HepG2 (cell line): ENCODE results near the gene VEPH1. TPM values are rescaled to one million over a fixed set of nuclear protein-coding genes. Genes with fewer than 3 reads are reported as not detected.

Source experiments
- FOXO1 ChIP-seq: sonication (generic); formaldehyde crosslinking; IDR thresholded peaks from 2 replicates; pipeline ENCODE4 v1.4.0; 2020; ENCODE audit warnings: missing genetic modification reagents
- KDM2A ChIP-seq: sonication (generic); formaldehyde crosslinking; IDR thresholded peaks from 2 replicates; pipeline ENCODE4 v1.4.0; 2020; ENCODE audit warnings: low read depth, missing genetic modification reagents, borderline replicate concordance
- KLF16 ChIP-seq, 2 experiments: sonication (generic) in 1 of 2; formaldehyde crosslinking in 1 of 2; IDR thresholded peaks; 2 replicates each; pipeline versions ENCODE4 v1.6.1 to v1.8.0; 2016 to 2023; ENCODE audit warnings: missing genetic modification reagents in 2 of 2, missing compliant biosample characterization in 1 of 2
- MIXL1 ChIP-seq: IDR thresholded peaks from 2 replicates; pipeline ENCODE4 v1.6.1; 2016
- SKI ChIP-seq: fragments of 450-650 bp; IDR thresholded peaks from one replicate; pipeline ENCODE4 v1.6.1; 2018; ENCODE audit warnings: mild to moderate bottlenecking; ENCODE audit not compliant: partially characterized antibody
- SMC3 ChIP-seq: IDR thresholded peaks from 2 replicates; pipeline ENCODE4 v1.6.1; 2011; ENCODE audit warnings: low read length, improper control_type of control experiment
- SP4 ChIP-seq: sonication (generic); formaldehyde crosslinking; IDR thresholded peaks from 2 replicates; pipeline ENCODE4 v1.8.1; 2023; ENCODE audit warnings: mild to moderate bottlenecking, missing genetic modification reagents
- STAG1 ChIP-seq: sonication (generic); formaldehyde crosslinking; IDR thresholded peaks from 2 replicates; pipeline ENCODE4 v1.4.0; 2020; ENCODE audit warnings: missing genetic modification reagents
- TRIM24 ChIP-seq: sonication (generic); formaldehyde crosslinking; IDR thresholded peaks from 2 replicates; pipeline ENCODE4 v1.8.0; 2022; ENCODE audit warnings: mild to moderate bottlenecking, missing genetic modification reagents
- XRCC5 ChIP-seq: fragments of 200-400 bp; formaldehyde crosslinking; optimal IDR thresholded peaks from 2 replicates; pipeline ENCODE3; 2017; ENCODE audit warnings: mild to moderate bottlenecking, low read length
- ZNF547 ChIP-seq: sonication (generic); formaldehyde crosslinking; IDR thresholded peaks from 2 replicates; pipeline ENCODE4 v1.5.1; 2020; ENCODE audit warnings: mild to moderate bottlenecking, missing genetic modification reagents
- ZNF644 ChIP-seq: IDR thresholded peaks from 2 replicates; pipeline ENCODE4 v1.6.1; 2016; ENCODE audit warnings: low read depth
- ZNF850 ChIP-seq: sonication (generic); formaldehyde crosslinking; conservative IDR thresholded peaks from 2 replicates; pipeline ENCODE4 v1.9.0; 2021; ENCODE audit warnings: mild to moderate bottlenecking, missing genetic modification reagents
- polyA plus RNA-seq, 8 experiments: library from polyadenylated mRNA; depleted of rRNA in 3 of 8; stranded (reverse) in 7 of 8; unstranded in 1 of 8; fragments of >200 nt; fragmentation: Illumina TruSeq in 4 of 8; extraction: Trizol in 4 of 8; gene quantifications; 2 replicates each; pipeline versions ENCODE4 v1.2.1 to v1.2.3, GENCODE V29; 2011 to 2016; ENCODE audit warnings: low read depth in 4 of 8, missing spikeins in 1 of 8, mixed read lengths in 1 of 8; ENCODE audit not compliant: insufficient read depth in 1 of 8
- total RNA-seq, 5 experiments: library from RNA; depleted of rRNA; stranded (reverse); fragments of >200 nt; fragmentation: Illumina TruSeq; extraction: Trizol; gene quantifications; 2 replicates each; pipeline ENCODE4 v1.2.3, GENCODE V29; 2016; ENCODE audit warnings: low read depth in 1 of 5
- TF ChIP-seq, protein P1 (sequence below): IDR thresholded peaks from 2 replicates; pipeline ENCODE4 v1.6.1; 2016
- TF ChIP-seq, protein P2 (sequence below): sonication (generic); formaldehyde crosslinking; IDR thresholded peaks from 2 replicates; pipeline ENCODE4 v1.8.1; 2023; ENCODE audit warnings: mild to moderate bottlenecking, missing genetic modification reagents
- TF ChIP-seq, protein P3 (sequence below): sonication (generic); formaldehyde crosslinking; IDR thresholded peaks from 2 replicates; pipeline ENCODE4 v1.4.0; 2020; ENCODE audit warnings: missing genetic modification reagents
- TF ChIP-seq, protein P4 (sequence below): sonication (generic); formaldehyde crosslinking; IDR thresholded peaks from 2 replicates; pipeline ENCODE4 v1.5.0; 2020; ENCODE audit warnings: mild to moderate bottlenecking, missing genetic modification reagents, moderate library complexity
- TF ChIP-seq, protein P5 (sequence below): sonication (generic); formaldehyde crosslinking; IDR thresholded peaks from 2 replicates; pipeline ENCODE4 v1.4.0; 2020; ENCODE audit warnings: missing genetic modification reagents; ENCODE audit errors: not compliant biosample characterization
- TF ChIP-seq, protein P6 (sequence below): sonication (generic); formaldehyde crosslinking; IDR thresholded peaks from 2 replicates; pipeline ENCODE4 v1.4.0; 2020; ENCODE audit warnings: missing genetic modification reagents
- TF ChIP-seq, protein P7 (sequence below): sonication (generic); formaldehyde crosslinking; conservative IDR thresholded peaks from 2 replicates; pipeline ENCODE4 v1.8.0; 2022; ENCODE audit warnings: missing genetic modification reagents

The VEPH1 gene
- total and polyA plus RNA-seq, 2 of the 13 experiments (the other 11 are each of a cell fraction or from before 2014, with no cell fraction given) = not detected

DNA sequence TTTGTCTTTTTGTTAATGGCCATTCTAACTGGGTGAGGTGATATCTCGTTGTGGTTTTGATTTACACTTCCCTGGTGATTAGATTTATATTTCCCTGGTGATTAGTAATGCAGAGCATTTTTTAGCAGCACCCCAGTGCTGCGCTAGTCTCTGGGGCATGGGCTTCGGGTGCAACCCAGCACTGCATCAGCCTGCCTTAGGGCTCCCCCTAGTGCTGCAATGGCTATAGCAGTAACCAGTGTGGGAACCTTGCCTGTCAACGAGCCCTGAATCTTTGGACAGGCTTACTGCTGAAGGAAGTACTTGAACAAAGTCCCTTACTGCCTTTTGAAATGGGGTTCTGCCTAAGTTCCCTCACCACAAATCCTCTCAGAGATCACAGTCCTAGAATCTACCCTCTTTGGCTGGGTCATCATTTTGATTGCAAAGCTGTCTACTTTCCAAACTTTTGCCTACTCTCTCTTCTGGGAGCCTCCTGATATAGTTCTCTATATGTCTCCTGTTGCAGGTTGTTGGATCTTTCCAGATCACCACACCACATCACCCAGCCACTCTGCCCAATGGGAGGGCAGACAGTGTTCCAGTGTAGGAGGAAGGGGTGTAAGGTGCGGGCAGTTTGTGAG lies 264.0 kb downstream of the VEPH1 start (continued):
- TF ChIP-seq, protein P1, sequence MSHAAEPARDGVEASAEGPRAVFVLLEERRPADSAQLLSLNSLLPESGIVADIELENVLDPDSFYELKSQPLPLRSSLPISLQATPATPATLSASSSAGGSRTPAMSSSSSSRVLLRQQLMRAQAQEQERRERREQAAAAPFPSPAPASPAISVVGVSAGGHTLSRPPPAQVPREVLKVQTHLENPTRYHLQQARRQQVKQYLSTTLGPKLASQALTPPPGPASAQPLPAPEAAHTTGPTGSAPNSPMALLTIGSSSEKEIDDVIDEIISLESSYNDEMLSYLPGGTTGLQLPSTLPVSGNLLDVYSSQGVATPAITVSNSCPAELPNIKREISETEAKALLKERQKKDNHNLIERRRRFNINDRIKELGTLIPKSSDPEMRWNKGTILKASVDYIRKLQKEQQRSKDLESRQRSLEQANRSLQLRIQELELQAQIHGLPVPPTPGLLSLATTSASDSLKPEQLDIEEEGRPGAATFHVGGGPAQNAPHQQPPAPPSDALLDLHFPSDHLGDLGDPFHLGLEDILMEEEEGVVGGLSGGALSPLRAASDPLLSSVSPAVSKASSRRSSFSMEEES (CRISPR knock-in tag) = no peak
- peak; percentile 47; the same call in 1 of the 2 replicates for TF ChIP-seq KDM2A (CRISPR knock-in tag)
- TF ChIP-seq, protein P2, sequence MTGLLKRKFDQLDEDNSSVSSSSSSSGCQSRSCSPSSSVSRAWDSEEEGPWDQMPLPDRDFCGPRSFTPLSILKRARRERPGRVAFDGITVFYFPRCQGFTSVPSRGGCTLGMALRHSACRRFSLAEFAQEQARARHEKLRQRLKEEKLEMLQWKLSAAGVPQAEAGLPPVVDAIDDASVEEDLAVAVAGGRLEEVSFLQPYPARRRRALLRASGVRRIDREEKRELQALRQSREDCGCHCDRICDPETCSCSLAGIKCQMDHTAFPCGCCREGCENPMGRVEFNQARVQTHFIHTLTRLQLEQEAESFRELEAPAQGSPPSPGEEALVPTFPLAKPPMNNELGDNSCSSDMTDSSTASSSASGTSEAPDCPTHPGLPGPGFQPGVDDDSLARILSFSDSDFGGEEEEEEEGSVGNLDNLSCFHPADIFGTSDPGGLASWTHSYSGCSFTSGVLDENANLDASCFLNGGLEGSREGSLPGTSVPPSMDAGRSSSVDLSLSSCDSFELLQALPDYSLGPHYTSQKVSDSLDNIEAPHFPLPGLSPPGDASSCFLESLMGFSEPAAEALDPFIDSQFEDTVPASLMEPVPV (CRISPR knock-in tag) = no peak
- TF ChIP-seq KLF16 (CRISPR knock-in tag; IDR thresholded peaks at IDR 0.05) = 0 out of 4 replicates have a peak, but pooled peaks of 1 of the 2 experiments have one; percentile 25
- TF ChIP-seq XRCC5 = peak; percentile 46
- TF ChIP-seq, protein P3, sequence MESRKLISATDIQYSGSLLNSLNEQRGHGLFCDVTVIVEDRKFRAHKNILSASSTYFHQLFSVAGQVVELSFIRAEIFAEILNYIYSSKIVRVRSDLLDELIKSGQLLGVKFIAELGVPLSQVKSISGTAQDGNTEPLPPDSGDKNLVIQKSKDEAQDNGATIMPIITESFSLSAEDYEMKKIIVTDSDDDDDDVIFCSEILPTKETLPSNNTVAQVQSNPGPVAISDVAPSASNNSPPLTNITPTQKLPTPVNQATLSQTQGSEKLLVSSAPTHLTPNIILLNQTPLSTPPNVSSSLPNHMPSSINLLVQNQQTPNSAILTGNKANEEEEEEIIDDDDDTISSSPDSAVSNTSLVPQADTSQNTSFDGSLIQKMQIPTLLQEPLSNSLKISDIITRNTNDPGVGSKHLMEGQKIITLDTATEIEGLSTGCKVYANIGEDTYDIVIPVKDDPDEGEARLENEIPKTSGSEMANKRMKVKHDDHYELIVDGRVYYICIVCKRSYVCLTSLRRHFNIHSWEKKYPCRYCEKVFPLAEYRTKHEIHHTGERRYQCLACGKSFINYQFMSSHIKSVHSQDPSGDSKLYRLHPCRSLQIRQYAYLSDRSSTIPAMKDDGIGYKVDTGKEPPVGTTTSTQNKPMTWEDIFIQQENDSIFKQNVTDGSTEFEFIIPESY (CRISPR knock-in tag) = 0 out of 2 replicates have a peak, but pooled peaks have one; percentile 41
- TF ChIP-seq ZNF850 = no peak
- TF ChIP-seq, protein P4, sequence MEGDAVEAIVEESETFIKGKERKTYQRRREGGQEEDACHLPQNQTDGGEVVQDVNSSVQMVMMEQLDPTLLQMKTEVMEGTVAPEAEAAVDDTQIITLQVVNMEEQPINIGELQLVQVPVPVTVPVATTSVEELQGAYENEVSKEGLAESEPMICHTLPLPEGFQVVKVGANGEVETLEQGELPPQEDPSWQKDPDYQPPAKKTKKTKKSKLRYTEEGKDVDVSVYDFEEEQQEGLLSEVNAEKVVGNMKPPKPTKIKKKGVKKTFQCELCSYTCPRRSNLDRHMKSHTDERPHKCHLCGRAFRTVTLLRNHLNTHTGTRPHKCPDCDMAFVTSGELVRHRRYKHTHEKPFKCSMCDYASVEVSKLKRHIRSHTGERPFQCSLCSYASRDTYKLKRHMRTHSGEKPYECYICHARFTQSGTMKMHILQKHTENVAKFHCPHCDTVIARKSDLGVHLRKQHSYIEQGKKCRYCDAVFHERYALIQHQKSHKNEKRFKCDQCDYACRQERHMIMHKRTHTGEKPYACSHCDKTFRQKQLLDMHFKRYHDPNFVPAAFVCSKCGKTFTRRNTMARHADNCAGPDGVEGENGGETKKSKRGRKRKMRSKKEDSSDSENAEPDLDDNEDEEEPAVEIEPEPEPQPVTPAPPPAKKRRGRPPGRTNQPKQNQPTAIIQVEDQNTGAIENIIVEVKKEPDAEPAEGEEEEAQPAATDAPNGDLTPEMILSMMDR (CRISPR knock-in tag) = peak; percentile 93
- TF ChIP-seq, protein P5, sequence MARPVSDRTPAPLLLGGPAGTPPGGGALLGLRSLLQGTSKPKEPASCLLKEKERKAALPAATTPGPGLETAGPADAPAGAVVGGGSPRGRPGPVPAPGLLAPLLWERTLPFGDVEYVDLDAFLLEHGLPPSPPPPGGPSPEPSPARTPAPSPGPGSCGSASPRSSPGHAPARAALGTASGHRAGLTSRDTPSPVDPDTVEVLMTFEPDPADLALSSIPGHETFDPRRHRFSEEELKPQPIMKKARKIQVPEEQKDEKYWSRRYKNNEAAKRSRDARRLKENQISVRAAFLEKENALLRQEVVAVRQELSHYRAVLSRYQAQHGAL = no peak
- TF ChIP-seq TRIM24 (CRISPR knock-in tag) = no peak
- TF ChIP-seq ZNF547 (CRISPR knock-in tag) = no peak
- TF ChIP-seq FOXO1 (CRISPR knock-in tag) = no peak
- TF ChIP-seq, protein P6, sequence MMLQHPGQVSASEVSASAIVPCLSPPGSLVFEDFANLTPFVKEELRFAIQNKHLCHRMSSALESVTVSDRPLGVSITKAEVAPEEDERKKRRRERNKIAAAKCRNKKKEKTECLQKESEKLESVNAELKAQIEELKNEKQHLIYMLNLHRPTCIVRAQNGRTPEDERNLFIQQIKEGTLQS = no peak
- TF ChIP-seq SMC3 = peak; percentile 55
- TF ChIP-seq STAG1 (CRISPR knock-in tag) = peak; percentile 84
- no peak for TF ChIP-seq ZNF644 (CRISPR knock-in tag)
- TF ChIP-seq SP4 (CRISPR knock-in tag) = 0 out of 2 replicates have a peak, but pooled peaks have one; percentile 15
- no peak for TF ChIP-seq MIXL1
- TF ChIP-seq SKI = no peak
- TF ChIP-seq, protein P7, sequence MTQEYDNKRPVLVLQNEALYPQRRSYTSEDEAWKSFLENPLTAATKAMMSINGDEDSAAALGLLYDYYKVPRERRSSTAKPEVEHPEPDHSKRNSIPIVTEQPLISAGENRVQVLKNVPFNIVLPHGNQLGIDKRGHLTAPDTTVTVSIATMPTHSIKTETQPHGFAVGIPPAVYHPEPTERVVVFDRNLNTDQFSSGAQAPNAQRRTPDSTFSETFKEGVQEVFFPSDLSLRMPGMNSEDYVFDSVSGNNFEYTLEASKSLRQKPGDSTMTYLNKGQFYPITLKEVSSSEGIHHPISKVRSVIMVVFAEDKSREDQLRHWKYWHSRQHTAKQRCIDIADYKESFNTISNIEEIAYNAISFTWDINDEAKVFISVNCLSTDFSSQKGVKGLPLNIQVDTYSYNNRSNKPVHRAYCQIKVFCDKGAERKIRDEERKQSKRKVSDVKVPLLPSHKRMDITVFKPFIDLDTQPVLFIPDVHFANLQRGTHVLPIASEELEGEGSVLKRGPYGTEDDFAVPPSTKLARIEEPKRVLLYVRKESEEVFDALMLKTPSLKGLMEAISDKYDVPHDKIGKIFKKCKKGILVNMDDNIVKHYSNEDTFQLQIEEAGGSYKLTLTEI (CRISPR knock-in tag) = no peak
